ENCODE results near the gene RXFP3.
"Not testable (repeated sequence)": the region's sequence is repeated elsewhere in the genome, so short reads cannot be mapped to it uniquely, and the experiment has no call there.

Gene RXFP3

GRCh38 chr5:33934176-33934575 lies 2.0 kb upstream of the RXFP3 start:
- no peak for DNase-seq (ENCODE audit: low read depth in 3 of 3, low spot score in 1 of 3)

DNA sequence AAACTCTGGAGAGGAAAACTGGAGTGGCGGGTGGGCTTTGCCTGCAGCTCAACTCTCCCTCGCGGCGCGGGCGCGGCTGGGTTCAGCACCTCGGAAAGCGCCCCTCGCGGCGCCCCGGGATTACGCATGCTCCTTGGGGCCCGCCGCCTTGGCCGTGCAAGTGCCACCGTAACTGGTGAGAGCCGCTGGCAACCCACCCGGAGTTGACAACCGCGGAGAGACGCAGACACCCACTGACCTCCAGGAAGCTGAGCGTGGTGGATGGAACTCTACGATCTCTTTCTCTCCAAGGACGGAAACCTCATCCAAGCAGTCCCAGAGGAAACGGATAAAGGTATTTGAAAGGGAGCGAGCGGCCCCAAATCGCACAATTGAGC lies 194 bp upstream of the RXFP3 start:
- DNase-seq (ENCODE audit: low read depth in 3 of 3, low spot score in 1 of 3): no peak

GRCh38 chr5:33937017-33937706 lies 976 bp downstream of the RXFP3 start:
- no peak for DNase-seq (ENCODE audit: low read depth in 3 of 3, low spot score in 1 of 3)

DNA sequence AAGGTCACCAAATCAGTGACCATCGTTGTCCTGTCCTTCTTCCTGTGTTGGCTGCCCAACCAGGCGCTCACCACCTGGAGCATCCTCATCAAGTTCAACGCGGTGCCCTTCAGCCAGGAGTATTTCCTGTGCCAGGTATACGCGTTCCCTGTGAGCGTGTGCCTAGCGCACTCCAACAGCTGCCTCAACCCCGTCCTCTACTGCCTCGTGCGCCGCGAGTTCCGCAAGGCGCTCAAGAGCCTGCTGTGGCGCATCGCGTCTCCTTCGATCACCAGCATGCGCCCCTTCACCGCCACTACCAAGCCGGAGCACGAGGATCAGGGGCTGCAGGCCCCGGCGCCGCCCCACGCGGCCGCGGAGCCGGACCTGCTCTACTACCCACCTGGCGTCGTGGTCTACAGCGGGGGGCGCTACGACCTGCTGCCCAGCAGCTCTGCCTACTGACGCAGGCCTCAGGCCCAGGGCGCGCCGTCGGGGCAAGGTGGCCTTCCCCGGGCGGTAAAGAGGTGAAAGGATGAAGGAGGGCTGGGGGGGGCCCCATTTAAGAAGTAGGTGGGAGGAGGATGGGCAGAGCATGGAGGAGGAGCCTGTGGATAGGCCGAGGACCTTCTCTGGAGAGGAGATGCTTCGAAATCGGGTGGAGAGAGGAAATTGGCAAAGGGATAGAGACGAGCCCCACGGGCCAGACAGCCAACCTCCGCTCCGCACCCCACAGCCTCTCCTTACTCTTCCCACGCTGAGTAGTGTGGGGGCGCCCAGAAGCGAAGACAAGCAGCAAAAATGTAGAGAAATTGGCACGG lies 1.7 kb downstream of the RXFP3 start:
- no peak for DNase-seq (ENCODE audit: low read depth in 3 of 3, low spot score in 1 of 3)

- no peak for DNase-seq (ENCODE audit: low read depth in 3 of 3, low spot score in 1 of 3)
These were observed 2.3 kb downstream of the RXFP3 start for GRCh38 chr5:33938507-33938796.

- no peak for DNase-seq (ENCODE audit: low read depth in 3 of 3, low spot score in 1 of 3)
These were observed 2.7 kb downstream of the RXFP3 start for GRCh38 chr5:33938881-33939280.

- DNase-seq (ENCODE audit: low read depth in 3 of 3, low spot score in 1 of 3): no peak
These were observed 3.5 kb downstream of the RXFP3 start for GRCh38 chr5:33939556-33940262.

GRCh38 chr5:33941090-33941489 lies 4.9 kb downstream of the RXFP3 start:
- DNase-seq (ENCODE audit: low read depth in 3 of 3, low spot score in 1 of 3): no peak

DNA sequence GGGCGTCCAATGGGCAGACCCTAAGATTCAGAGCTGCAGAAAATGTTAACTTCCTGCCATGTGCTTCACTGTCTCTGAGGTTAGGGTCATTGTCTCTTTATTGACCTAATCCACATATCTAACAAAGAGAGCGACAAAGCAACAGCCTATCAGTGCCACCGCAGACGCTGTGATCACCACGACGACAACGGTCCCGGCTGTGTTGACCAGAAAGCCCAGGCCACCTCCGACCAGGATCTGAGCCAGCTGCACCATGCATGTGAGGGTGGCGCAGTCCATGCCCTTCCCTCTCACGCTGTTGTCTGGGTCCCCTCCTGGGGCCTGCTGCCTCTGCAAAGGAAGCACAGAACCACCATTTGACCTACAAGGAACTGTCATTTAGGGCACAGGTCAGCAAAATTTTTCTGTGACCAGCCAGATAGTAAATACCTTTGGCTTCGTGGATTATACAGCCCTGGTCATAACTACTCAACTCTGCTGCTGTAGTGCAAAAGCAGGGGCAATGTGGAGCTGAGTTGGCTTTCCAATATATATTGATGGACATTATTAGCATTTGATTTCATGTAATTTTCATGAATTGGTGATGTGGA lies 8.5 kb downstream of the RXFP3 start:
- no peak for DNase-seq (ENCODE audit: low read depth in 3 of 3, low spot score in 1 of 3)

DNA sequence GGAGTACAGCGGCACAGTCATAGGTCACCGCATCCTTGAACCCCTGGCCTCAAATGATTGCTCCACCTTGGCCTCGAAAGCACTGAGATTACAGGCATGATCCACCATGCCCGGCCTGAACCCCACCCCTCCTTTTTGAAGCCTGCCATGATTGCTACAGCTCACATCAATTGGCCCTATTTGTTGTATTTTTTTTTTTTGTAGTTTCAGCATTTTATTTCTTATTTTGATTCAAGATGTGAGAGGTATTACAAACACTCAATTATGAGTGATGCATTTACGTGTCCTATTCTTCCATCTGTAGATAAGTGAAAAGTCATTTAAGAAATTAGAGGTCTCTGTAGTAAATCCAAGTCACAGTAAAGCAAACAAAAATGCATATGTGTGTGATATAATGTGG lies 16.0 kb downstream of the RXFP3 start:
- not testable (repeated sequence) for DNase-seq (ENCODE audit: low read depth in 3 of 3, low spot score in 1 of 3)

GRCh38 chr5:33957577-33958150 lies 21.5 kb downstream of the RXFP3 start:
- no peak for DNase-seq (ENCODE audit: low read depth in 3 of 3, low spot score in 1 of 3)

GRCh38 chr5:33958176-33958575 lies 22.0 kb downstream of the RXFP3 start:
- DNase-seq (ENCODE audit: low read depth in 3 of 3, low spot score in 1 of 3): no peak

DNA sequence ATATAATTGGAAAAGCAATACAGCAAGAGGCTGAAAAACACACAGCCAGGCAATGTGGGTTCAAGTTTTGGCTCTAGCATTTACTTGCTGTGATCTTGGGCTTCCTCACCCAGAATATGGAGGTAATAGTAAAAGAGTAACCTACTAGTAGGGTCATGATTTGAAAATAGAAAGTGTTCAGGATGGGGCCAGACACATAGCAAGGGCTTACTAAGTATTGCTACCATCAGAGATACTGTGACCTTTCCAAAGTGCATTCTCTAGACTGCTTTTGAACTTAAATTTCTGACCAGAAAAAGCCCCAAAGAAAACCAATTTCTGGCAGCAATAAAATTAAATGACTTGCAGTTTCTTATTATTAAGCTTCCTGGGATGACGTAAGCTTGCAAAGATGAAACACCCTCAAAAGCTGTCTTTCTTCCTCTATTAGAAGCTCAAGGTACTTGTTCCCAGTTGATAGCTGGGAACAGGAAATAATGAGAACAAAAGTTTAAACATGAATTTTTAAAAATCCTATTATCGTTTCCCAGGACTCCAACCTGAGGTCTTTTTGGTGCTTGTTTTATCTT lies 28.0 kb downstream of the RXFP3 start:
- no peak for DNase-seq (ENCODE audit: low read depth in 3 of 3, low spot score in 1 of 3)

DNA sequence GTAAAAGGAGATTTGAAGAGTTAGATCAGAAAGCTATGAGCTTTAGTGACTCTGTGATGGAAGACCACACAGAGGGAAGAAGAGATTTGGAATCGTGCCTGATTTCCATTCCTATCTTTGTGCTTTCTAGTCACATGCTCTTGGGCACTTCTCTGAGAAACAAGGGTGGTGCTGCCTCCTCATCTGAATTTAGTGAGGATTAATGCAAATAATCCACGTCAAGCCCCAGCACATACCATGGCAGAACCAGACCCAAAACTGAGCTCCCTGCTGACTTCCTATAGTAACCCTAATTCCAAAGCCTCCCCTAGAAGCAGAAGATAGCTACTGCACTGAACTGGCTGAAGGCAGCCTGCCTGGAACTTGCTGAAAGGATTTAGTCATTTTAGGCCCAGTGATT lies 30.6 kb downstream of the RXFP3 start:
- no peak for DNase-seq (ENCODE audit: low read depth in 3 of 3, low spot score in 1 of 3)

- DNase-seq (ENCODE audit: low read depth in 3 of 3, low spot score in 1 of 3): no peak
These were observed 32.2 kb downstream of the RXFP3 start for GRCh38 chr5:33968211-33969005.

- no peak for DNase-seq (ENCODE audit: low read depth in 3 of 3, low spot score in 1 of 3)
These were observed 33.6 kb downstream of the RXFP3 start for GRCh38 chr5:33969572-33970452.

- no peak for DNase-seq (ENCODE audit: low read depth in 3 of 3, low spot score in 1 of 3)
These were observed 37.1 kb downstream of the RXFP3 start for GRCh38 chr5:33973271-33973670.

GRCh38 chr5:33975852-33976251 lies 39.7 kb downstream of the RXFP3 start:
- DNase-seq (ENCODE audit: low read depth in 3 of 3, low spot score in 1 of 3): no peak

DNA sequence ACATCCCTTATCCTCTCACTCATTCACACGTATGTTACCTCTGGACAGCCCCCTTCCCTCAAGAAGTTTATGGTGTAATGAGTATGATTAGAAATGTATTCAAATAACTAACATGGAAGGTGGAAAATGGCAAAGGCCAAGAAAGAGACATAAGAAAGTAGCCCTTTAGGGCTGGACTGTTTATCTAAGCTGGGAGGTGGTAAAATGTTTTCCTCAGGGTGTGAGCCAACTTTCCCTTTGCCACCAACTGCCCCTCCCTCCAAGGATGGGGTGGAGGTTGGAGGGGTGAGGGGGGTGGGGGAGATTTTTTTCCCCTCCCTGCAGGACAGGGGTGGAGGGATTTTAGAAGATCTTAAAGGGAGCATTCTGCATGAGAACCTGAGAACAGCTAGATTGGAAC lies 40.1 kb downstream of the RXFP3 start:
- no peak for DNase-seq (ENCODE audit: low read depth in 3 of 3, low spot score in 1 of 3)

DNA sequence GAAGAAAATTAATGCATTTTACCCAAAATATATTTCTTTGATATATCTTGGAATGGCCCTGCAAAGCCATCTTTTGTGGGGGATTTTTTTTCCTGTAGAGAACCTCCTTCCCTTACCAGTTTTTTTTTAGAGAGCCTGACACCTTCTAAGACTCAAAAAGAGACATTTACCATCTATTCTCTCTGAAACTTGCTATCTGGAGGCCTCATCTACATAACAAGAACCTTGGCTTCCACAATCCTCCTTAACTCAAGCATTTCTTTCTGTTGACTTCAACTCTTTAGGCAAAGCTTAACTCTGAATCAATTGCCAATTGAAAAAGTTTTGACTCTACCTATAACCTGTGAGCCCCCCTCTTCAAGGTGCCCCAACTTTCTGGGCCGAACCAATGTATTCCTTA lies 42.1 kb downstream of the RXFP3 start:
- no peak for DNase-seq (ENCODE audit: low read depth in 3 of 3, low spot score in 1 of 3)

Measured in stimulated activated CD4-positive, alpha-beta T cell treated with anti-CD3 and anti-CD28 coated beads, TNF-alpha, amount 100 ng/mL, for 1 hour (primary cell).